H9 (cell line): ENCODE data around the gene LRRC37A3. TPM values are rescaled to one million over a fixed set of nuclear protein-coding genes. Genes with fewer than 3 reads are reported as not detected.
"Not testable (repeated sequence)": the region's sequence is repeated elsewhere in the genome, so short reads cannot be mapped to it uniquely, and the experiment has no call there.

Source experiments
- DNase-seq: peaks from one replicate; pipeline ENCODE4 v3.0.0-alpha.2; 2017
- H2AFZ ChIP-seq: one replicate; pipeline ENCODE4 v1.6.1; 2013; ENCODE audit warnings: mild to moderate bottlenecking, low read length, control low read depth, moderate library complexity
- H2AK5ac ChIP-seq: 2 replicates; pipeline ENCODE4 v1.6.1; 2013; ENCODE audit warnings: low read length, control low read depth, mixed read lengths; ENCODE audit not compliant: insufficient read length
- H2BK120ac ChIP-seq: one replicate; pipeline ENCODE4 v1.6.1; 2013; ENCODE audit warnings: low read depth, mild to moderate bottlenecking, low read length, control low read depth, inconsistent platforms; ENCODE audit not compliant: poor library complexity, severe bottlenecking
- H2BK12ac ChIP-seq: 2 replicates; pipeline ENCODE4 v1.6.1; 2013; ENCODE audit warnings: low read length, control low read depth, mixed read lengths, low read depth; ENCODE audit not compliant: insufficient read length
- H2BK15ac ChIP-seq: 2 replicates; pipeline ENCODE4 v1.6.1; 2013; ENCODE audit warnings: low read depth, low read length, control low read depth
- H2BK20ac ChIP-seq: one replicate; pipeline ENCODE4 v1.6.1; 2013; ENCODE audit warnings: low read depth, mild to moderate bottlenecking, low read length, control low read depth, inconsistent platforms; ENCODE audit not compliant: poor library complexity, severe bottlenecking
- H2BK5ac ChIP-seq: 2 replicates; pipeline ENCODE4 v1.6.1; 2013; ENCODE audit warnings: low read length, control low read depth, mixed read lengths; ENCODE audit not compliant: insufficient read length
- H3K14ac ChIP-seq: 2 replicates; pipeline ENCODE4 v1.6.1; 2013; ENCODE audit warnings: low read length, control low read depth; ENCODE audit not compliant: insufficient read depth
- H3K18ac ChIP-seq: 2 replicates; pipeline ENCODE4 v1.6.1; 2013; ENCODE audit warnings: low read depth, mild to moderate bottlenecking, mixed read lengths, low read length, control low read depth; ENCODE audit not compliant: insufficient read length
- H3K23ac ChIP-seq: 2 replicates; pipeline ENCODE4 v1.6.1; 2013; ENCODE audit warnings: low read length, control low read depth, mixed read lengths, low read depth; ENCODE audit not compliant: insufficient read length
- H3K23me2 ChIP-seq: 2 replicates; pipeline ENCODE4 v1.6.1; 2013; ENCODE audit warnings: low read depth, mild to moderate bottlenecking, mixed read lengths, low read length, control low read depth; ENCODE audit not compliant: insufficient read length, poor library complexity, severe bottlenecking
- H3K27ac ChIP-seq: 2 replicates; pipeline ENCODE4 v1.5.1; 2013; ENCODE audit warnings: low read length, control low read depth, mixed read lengths, low read depth; ENCODE audit not compliant: insufficient read length
- H3K27me3 ChIP-seq: 2 replicates; pipeline ENCODE4 v1.6.1; 2013; ENCODE audit warnings: low read length, control low read depth, inconsistent platforms; ENCODE audit not compliant: insufficient read depth
- H3K4ac ChIP-seq: 2 replicates; pipeline ENCODE4 v1.6.1; 2013; ENCODE audit warnings: low read depth, mild to moderate bottlenecking, control low read depth, inconsistent platforms, low read length, moderate library complexity
- H3K4me1 ChIP-seq: 2 replicates; pipeline ENCODE4 v1.6.1; 2013; ENCODE audit warnings: low read length, control low read depth, inconsistent platforms; ENCODE audit not compliant: insufficient read depth
- H3K4me2 ChIP-seq: 2 replicates; pipeline ENCODE4 v1.6.1; 2013; ENCODE audit warnings: low read length, control low read depth, mixed read lengths; ENCODE audit not compliant: insufficient read length, insufficient read depth
- H3K56ac ChIP-seq: 2 replicates; pipeline ENCODE4 v1.6.1; 2013; ENCODE audit warnings: low read depth, mild to moderate bottlenecking, mixed read lengths, low read length, control low read depth; ENCODE audit not compliant: insufficient read length
- H3K79me1 ChIP-seq: 2 replicates; pipeline ENCODE4 v1.6.1; 2013; ENCODE audit warnings: low read depth, mild to moderate bottlenecking, moderate library complexity, low read length, control low read depth, inconsistent platforms; ENCODE audit not compliant: insufficient read depth, poor library complexity, severe bottlenecking
- H3K79me2 ChIP-seq: 2 replicates; pipeline ENCODE4 v1.6.1; 2013; ENCODE audit warnings: low read length, control low read depth, inconsistent platforms; ENCODE audit not compliant: insufficient read depth
- H3K9ac ChIP-seq: 2 replicates; pipeline ENCODE4 v1.6.1; 2013; ENCODE audit warnings: low read length, control low read depth, mixed read lengths; ENCODE audit not compliant: insufficient read length; ENCODE audit errors: extremely low read depth
- H3K9me3 ChIP-seq: one replicate; pipeline ENCODE4 v1.6.1; 2013; ENCODE audit warnings: low read depth, low read length, inconsistent platforms; ENCODE audit not compliant: control insufficient read depth
- H3T11ph ChIP-seq: one replicate; pipeline ENCODE4 v1.6.1; 2013; ENCODE audit warnings: mild to moderate bottlenecking, low read length, control low read depth, inconsistent platforms
- H4K20me1 ChIP-seq: one replicate; pipeline ENCODE4 v1.6.1; 2013; ENCODE audit not compliant: control insufficient read depth, insufficient read length, insufficient read depth
- H4K5ac ChIP-seq: 2 replicates; pipeline ENCODE4 v1.6.1; 2013; ENCODE audit warnings: low read depth, mild to moderate bottlenecking, mixed read lengths, low read length, control low read depth; ENCODE audit not compliant: insufficient read length
- H4K8ac ChIP-seq: replicated peaks from 2 replicates; pipeline ENCODE4 v1.6.1; 2013; ENCODE audit warnings: low read length, control low read depth, mixed read lengths, low read depth; ENCODE audit not compliant: insufficient read length
- H4K91ac ChIP-seq: 2 replicates; pipeline ENCODE4 v1.6.1; 2013; ENCODE audit warnings: low read depth, mild to moderate bottlenecking, moderate library complexity, mixed read lengths, low read length, control low read depth; ENCODE audit not compliant: insufficient read length
- H3K27ac Mint-ChIP-seq, 3 experiments: 2 replicates in 2 of 3; 3 replicates in 1 of 3; pipeline ENCODE4 v1.8.0; 2020 to 2021; ENCODE audit warnings: mixed read lengths in 3 of 3, mild to moderate bottlenecking in 1 of 3, moderate library complexity in 1 of 3
- H3K27me3 Mint-ChIP-seq: 2 replicates; pipeline ENCODE4 v1.8.0; 2021; ENCODE audit warnings: low read depth, mild to moderate bottlenecking, moderate library complexity, mixed read lengths
- H3K36me3 Mint-ChIP-seq, 3 experiments: 2 replicates in 2 of 3; 3 replicates in 1 of 3; pipeline ENCODE4 v1.8.0; 2020 to 2021; ENCODE audit warnings: low read depth in 3 of 3, mixed read lengths in 3 of 3; ENCODE audit not compliant: insufficient read depth in 1 of 3
- H3K4me1 Mint-ChIP-seq, 2 experiments: 2 replicates each; pipeline ENCODE4 v1.8.0; 2020; ENCODE audit warnings: mixed read lengths in 2 of 2
- H3K4me3 Mint-ChIP-seq, 2 experiments: 2 replicates in 1 of 2; 3 replicates in 1 of 2; pipeline ENCODE4 v1.8.0; 2020 to 2021; ENCODE audit warnings: mild to moderate bottlenecking in 2 of 2, mixed read lengths in 2 of 2, moderate library complexity in 1 of 2
- H3K9me3 Mint-ChIP-seq, 2 experiments: 2 replicates in 1 of 2; 3 replicates in 1 of 2; pipeline ENCODE4 v1.8.0; 2020; ENCODE audit warnings: mild to moderate bottlenecking in 2 of 2, mixed read lengths in 2 of 2, moderate library complexity in 1 of 2
- WGBS: extraction: QIAGEN DNeasy Blood & Tissue Kit; methylation state at CpG from one replicate; pipeline ENCODE4 v1.1.7; 2013; ENCODE audit warnings: missing lambda C conversion rate, low lambda C conversion rate, mixed read lengths; ENCODE audit not compliant: insufficient read length; ENCODE audit errors: extremely low coverage; 5-methylcytosine and 5-hydroxymethylcytosine counted together
- total RNA-seq: library from RNA; stranded (reverse); gene quantifications from 2 replicates; pipeline ENCODE4 v1.2.1, GENCODE V29; 2021

The LRRC37A3 gene
- total RNA-seq, 1 experiment from 2014 or later: 5.4 TPM

DNA sequence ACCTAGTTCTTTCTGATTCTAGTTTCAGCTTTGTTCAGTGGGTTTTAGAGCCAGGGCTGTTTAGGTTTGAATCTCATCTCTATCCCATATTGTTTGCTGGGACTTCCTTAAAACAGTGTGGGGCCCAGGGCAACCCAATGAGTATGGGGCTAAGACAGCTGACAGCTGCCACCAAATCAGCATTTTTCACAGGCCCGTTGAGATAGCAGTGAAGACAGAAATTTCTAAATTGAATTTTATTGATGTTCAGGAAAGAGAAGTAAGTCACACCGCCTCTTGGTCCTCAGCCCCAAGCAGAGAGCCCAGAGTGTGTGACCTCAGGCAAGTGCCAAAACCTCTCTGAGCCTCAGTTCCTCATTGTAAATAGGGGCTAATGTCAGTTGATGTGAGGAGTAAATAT, 78.3 kb downstream of the LRRC37A3 start:
- not testable (repeated sequence) for H2BK120ac ChIP-seq, DNase-seq, H3K27me3 ChIP-seq, H3K9me3 Mint-ChIP-seq, H4K8ac ChIP-seq, H3K36me3 Mint-ChIP-seq, H2BK5ac ChIP-seq, H4K20me1 ChIP-seq, H3K79me2 ChIP-seq, H3K79me1 ChIP-seq, H4K5ac ChIP-seq, H3K4me1 Mint-ChIP-seq, H3K56ac ChIP-seq, H3K18ac ChIP-seq, H3K4ac ChIP-seq, H3K23me2 ChIP-seq, H3K4me1 ChIP-seq, H3K14ac ChIP-seq, H2AK5ac ChIP-seq, H3K4me2 ChIP-seq, H3K27ac Mint-ChIP-seq, H4K91ac ChIP-seq, H3K27me3 Mint-ChIP-seq, H3T11ph ChIP-seq, H3K27ac ChIP-seq, H3K4me3 Mint-ChIP-seq, H2AFZ ChIP-seq, H3K9me3 ChIP-seq, H3K23ac ChIP-seq, H2BK12ac ChIP-seq, H3K9ac ChIP-seq, H2BK20ac ChIP-seq, H2BK15ac ChIP-seq
- WGBS: no CpG with 5 or more reads among the region's 2 CpGs

- H3K79me2 ChIP-seq, H2BK120ac ChIP-seq, H2BK15ac ChIP-seq, H3K27me3 ChIP-seq, H3K23ac ChIP-seq, H2BK5ac ChIP-seq, H3K9ac ChIP-seq, H3T11ph ChIP-seq, H4K91ac ChIP-seq, H2AFZ ChIP-seq, H2BK20ac ChIP-seq, H3K18ac ChIP-seq, H2AK5ac ChIP-seq, H3K27ac Mint-ChIP-seq, H3K27ac ChIP-seq, H3K4me1 Mint-ChIP-seq, H3K27me3 Mint-ChIP-seq, H3K56ac ChIP-seq, H3K23me2 ChIP-seq, H3K4me2 ChIP-seq, H3K79me1 ChIP-seq, H2BK12ac ChIP-seq, H4K5ac ChIP-seq, H3K9me3 ChIP-seq, H3K4me1 ChIP-seq, DNase-seq, H4K8ac ChIP-seq, H3K9me3 Mint-ChIP-seq, H3K36me3 Mint-ChIP-seq, H3K4ac ChIP-seq, H3K14ac ChIP-seq, H3K4me3 Mint-ChIP-seq, H4K20me1 ChIP-seq: not testable (repeated sequence)
- no CpG with 5 or more reads among the region's 5 CpGs for WGBS
Observed at GRCh38 chr17:64838513-64838912, 80.8 kb downstream of the LRRC37A3 start.
